ENCODE measurements around the gene BCL2L15.

GRCh38 chr1:113876176-113876575 lies 11.2 kb downstream of the BCL2L15 start:
- TF ChIP-seq ZNF70 (CRISPR knock-in tag; IDR thresholded peaks at IDR 0.05) (no peak), PATZ1 (CRISPR knock-in tag; IDR thresholded peaks at IDR 0.05; ENCODE audit: borderline replicate concordance) (no peak), ARNTL (CRISPR knock-in tag; IDR thresholded peaks at IDR 0.05; ENCODE audit: borderline replicate concordance, low read depth) (no peak), GLIS3 (CRISPR knock-in tag; IDR thresholded peaks at IDR 0.05) (no peak), ZFP3 (CRISPR knock-in tag; IDR thresholded peaks at IDR 0.05) (no peak), TOX (CRISPR knock-in tag; IDR thresholded peaks at IDR 0.05; ENCODE audit: borderline replicate concordance) (no peak), SNAI2 (CRISPR knock-in tag; IDR thresholded peaks at IDR 0.05) (no peak), ZFP30 (CRISPR knock-in tag; IDR thresholded peaks at IDR 0.05) (no peak), ESRRG (CRISPR knock-in tag; IDR thresholded peaks at IDR 0.05) (no peak), CSDC2 (CRISPR knock-in tag; IDR thresholded peaks at IDR 0.05) (no peak), RARB (CRISPR knock-in tag; IDR thresholded peaks at IDR 0.05) (no peak), PPARA (CRISPR knock-in tag; IDR thresholded peaks at IDR 0.05; ENCODE audit: borderline replicate concordance) (no peak)
- TF ChIP-seq, protein P1, sequence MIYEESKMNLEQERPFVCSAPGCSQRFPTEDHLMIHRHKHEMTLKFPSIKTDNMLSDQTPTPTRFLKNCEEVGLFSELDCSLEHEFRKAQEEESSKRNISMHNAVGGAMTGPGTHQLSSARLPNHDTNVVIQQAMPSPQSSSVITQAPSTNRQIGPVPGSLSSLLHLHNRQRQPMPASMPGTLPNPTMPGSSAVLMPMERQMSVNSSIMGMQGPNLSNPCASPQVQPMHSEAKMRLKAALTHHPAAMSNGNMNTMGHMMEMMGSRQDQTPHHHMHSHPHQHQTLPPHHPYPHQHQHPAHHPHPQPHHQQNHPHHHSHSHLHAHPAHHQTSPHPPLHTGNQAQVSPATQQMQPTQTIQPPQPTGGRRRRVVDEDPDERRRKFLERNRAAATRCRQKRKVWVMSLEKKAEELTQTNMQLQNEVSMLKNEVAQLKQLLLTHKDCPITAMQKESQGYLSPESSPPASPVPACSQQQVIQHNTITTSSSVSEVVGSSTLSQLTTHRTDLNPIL (CRISPR knock-in tag; IDR thresholded peaks at IDR 0.05; ENCODE audit: low read depth), result no peak

Measured in SK-N-SH treated with all-trans-retinoic acid at 6 μM for 48 hours (cell line).